Nephron (organoid): ENCODE data around the gene GRAP.
A peak's percentile ranks its signal among the peaks of the same experiment; 100 is the strongest.

Experiments used
- H3K27ac Mint-ChIP-seq, 3 experiments: 2 replicates each; pipeline ENCODE4 v1.8.0; 2020; ENCODE audit warnings: mixed read lengths in 3 of 3, mild to moderate bottlenecking in 2 of 3, moderate library complexity in 1 of 3
- H3K27me3 Mint-ChIP-seq: 2 replicates; pipeline ENCODE4 v1.8.0; 2021; ENCODE audit warnings: low read depth, mild to moderate bottlenecking, moderate library complexity, mixed read lengths
- H3K36me3 Mint-ChIP-seq: 2 replicates; pipeline ENCODE4 v1.8.0; 2020; ENCODE audit warnings: low read depth, mixed read lengths
- H3K4me1 Mint-ChIP-seq: 2 replicates; pipeline ENCODE4 v1.8.0; 2020; ENCODE audit warnings: mixed read lengths
- H3K4me3 Mint-ChIP-seq, 3 experiments: 2 replicates each; pipeline ENCODE4 v1.8.0; 2020; ENCODE audit warnings: mild to moderate bottlenecking in 3 of 3, mixed read lengths in 3 of 3, moderate library complexity in 2 of 3
- H3K9me3 Mint-ChIP-seq: 2 replicates; pipeline ENCODE4 v1.8.0; 2020; ENCODE audit warnings: mixed read lengths
- CTCF ChIP-seq, 3 experiments: fragments of 200-600 bp; sonication (generic); IDR thresholded peaks; one replicate each; pipeline ENCODE4 v1.5.0; 2021; ENCODE audit warnings: antibody characterized with exemption in 3 of 3; ENCODE audit not compliant: unreplicated experiment in 3 of 3

Gene GRAP

GRCh38 chr17:19009970-19010369 lies 36.8 kb downstream of the GRAP start:
- peaks cover 4% of the 10 kb centered on the region for H3K9me3 Mint-ChIP-seq
- H3K27ac Mint-ChIP-seq = no peak overlapping the region
- no peak overlapping the region for H3K4me3 Mint-ChIP-seq
- no peaks in the 10 kb centered on the region for H3K36me3 Mint-ChIP-seq
- H3K27me3 Mint-ChIP-seq = peaks cover 20% of the 10 kb centered on the region
- no peaks in the 10 kb centered on the region for H3K4me1 Mint-ChIP-seq
- no peak for TF ChIP-seq CTCF (IDR thresholded peaks at IDR 0.05; ENCODE audit: unreplicated experiment in 3 of 3)

DNA sequence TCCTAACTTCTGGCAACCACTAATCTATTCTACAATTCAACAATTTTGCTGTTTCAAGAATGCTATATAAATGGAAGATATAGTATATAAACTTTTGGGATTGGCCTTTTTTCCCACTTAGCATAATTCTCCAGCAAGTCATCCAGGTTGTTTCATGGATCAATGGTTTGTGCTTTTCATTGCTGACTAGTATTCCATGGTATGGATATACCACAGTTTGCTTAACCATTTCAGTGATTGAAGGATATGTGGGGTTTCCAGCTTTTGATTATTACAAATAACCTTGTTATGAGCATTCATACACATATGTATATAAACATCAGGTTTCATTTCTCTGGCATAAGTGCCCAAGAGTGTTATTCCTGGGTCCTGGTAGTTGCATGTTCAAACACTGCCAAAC lies 40.1 kb downstream of the GRAP start:
- peaks cover 26% of the 10 kb centered on the region for H3K27me3 Mint-ChIP-seq
- peak overlapping the region in 2 of 3 experiments; percentile 21 for H3K4me3 Mint-ChIP-seq
- no peak for TF ChIP-seq CTCF (IDR thresholded peaks at IDR 0.05; ENCODE audit: unreplicated experiment in 3 of 3)
- H3K4me1 Mint-ChIP-seq = peaks cover 8% of the 10 kb centered on the region
- H3K36me3 Mint-ChIP-seq = no peaks in the 10 kb centered on the region
- peaks cover 4% of the 10 kb centered on the region for H3K9me3 Mint-ChIP-seq
- no peak overlapping the region for H3K27ac Mint-ChIP-seq

DNA sequence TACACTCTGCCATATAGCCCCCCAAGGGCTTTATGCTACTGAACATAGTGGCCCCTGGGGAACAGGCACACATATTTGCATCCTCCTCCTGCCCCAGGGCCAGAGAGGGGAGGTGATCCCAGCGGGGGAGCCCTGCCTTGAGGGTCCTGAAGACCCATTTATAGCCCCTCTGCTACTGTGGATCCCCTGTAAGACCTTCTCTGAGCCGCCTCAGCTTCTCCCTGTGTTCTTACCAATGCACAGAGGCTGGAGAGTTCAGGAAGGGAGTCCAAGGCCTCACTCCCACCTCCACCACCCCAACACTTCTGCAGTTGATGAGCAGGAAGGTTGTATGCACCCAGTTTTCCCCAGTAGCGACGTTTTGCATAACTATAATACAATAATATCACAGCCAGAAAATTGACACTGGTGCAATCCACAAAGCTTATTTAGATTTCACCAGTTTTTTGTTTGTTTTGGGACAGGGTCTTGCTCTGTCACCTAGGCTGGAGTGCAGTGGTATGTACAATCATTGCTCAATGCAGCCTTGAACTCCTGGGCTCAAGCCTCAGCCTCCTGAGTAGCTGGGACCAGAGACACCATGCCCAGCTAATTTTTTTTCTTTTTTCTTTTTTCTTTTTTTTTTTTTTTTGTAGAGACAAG lies 40.8 kb downstream of the GRAP start:
- no peak for TF ChIP-seq CTCF (IDR thresholded peaks at IDR 0.05; ENCODE audit: unreplicated experiment in 3 of 3)
- Mint-ChIP-seq H3K9me3 (peaks cover 4% of the 10 kb centered on the region), H3K36me3 (no peaks in the 10 kb centered on the region), H3K4me3 (peak overlapping the region; percentile 66 to 67 (median 67)), H3K27ac (no peak overlapping the region), H3K27me3 (peaks cover 26% of the 10 kb centered on the region), H3K4me1 (peaks cover 8% of the 10 kb centered on the region)

GRCh38 chr17:19005137-19005773 lies 41.5 kb downstream of the GRAP start:
- Mint-ChIP-seq H3K36me3 (no peaks in the 10 kb centered on the region), H3K4me3 (peak overlapping the region; percentile 66 to 70 (median 67)), H3K4me1 (peaks cover 8% of the 10 kb centered on the region), H3K9me3 (peaks cover 4% of the 10 kb centered on the region), H3K27me3 (peaks cover 26% of the 10 kb centered on the region), H3K27ac (no peak overlapping the region)
- no peak for TF ChIP-seq CTCF (IDR thresholded peaks at IDR 0.05; ENCODE audit: unreplicated experiment in 3 of 3)

- no peaks in the 10 kb centered on the region for H3K36me3 Mint-ChIP-seq
- peak within 1 kb of the TSS; percentile 72 to 85 (median 80) for H3K4me3 Mint-ChIP-seq
- peaks cover 8% of the 10 kb centered on the region for H3K4me1 Mint-ChIP-seq
- TF ChIP-seq CTCF (IDR thresholded peaks at IDR 0.05; ENCODE audit: unreplicated experiment in 3 of 3) = no peak
- no peak within 1 kb of the TSS for H3K27ac Mint-ChIP-seq
- H3K9me3 Mint-ChIP-seq = peaks cover 4% of the 10 kb centered on the region
- H3K27me3 Mint-ChIP-seq = peaks cover 26% of the 10 kb centered on the region
Observed at GRCh38 chr17:19004421-19005136, 42.2 kb downstream of the GRAP start, which contains the start of gene FAM83G. FAM83G (minus strand) TSS chr17:19004764; CDS start chr17:19004041, 723 bp downstream.
